NCI-H748 treated with DMSO at 0.1 percent for 48 hours (cell line): Measurements from ENCODE around the gene ABCC2.
"Not testable (repeated sequence)": the region's sequence is repeated elsewhere in the genome, so short reads cannot be mapped to it uniquely, and the experiment has no call there.

ENCODE experiments used
- DNase-seq: peaks from one replicate; lab custom pipeline; 2025; lab: John Stamatoyannopoulos, UW

ABCC2 gene

GRCh38 chr10:99782447-99783286 lies at the start of gene ABCC2:
TSS of gene ABCC2 (plus strand) at chr10:99782640. CDS start at chr10:99782845, 205 bp downstream.
- no peak for DNase-seq

GRCh38 chr10:99733366-99733765 lies 49.1 kb upstream of the ABCC2 start:
- no peak for DNase-seq

- not testable (repeated sequence) for DNase-seq
Observed at GRCh38 chr10:99734111-99734510, 48.3 kb upstream of the ABCC2 start.

- no peak for DNase-seq
Observed at GRCh38 chr10:99740260-99740659, 42.2 kb upstream of the ABCC2 start.

- no peak for DNase-seq
Observed at GRCh38 chr10:99740933-99741559, 41.4 kb upstream of the ABCC2 start.

GRCh38 chr10:99742254-99742653 lies 40.2 kb upstream of the ABCC2 start:
- DNase-seq, result no peak

- no peak for DNase-seq
Observed at GRCh38 chr10:99742701-99743100, 39.7 kb upstream of the ABCC2 start.

GRCh38 chr10:99743841-99744240 lies 38.6 kb upstream of the ABCC2 start:
- DNase-seq, result no peak

GRCh38 chr10:99746166-99746565 lies 36.3 kb upstream of the ABCC2 start:
- not testable (repeated sequence) for DNase-seq

- no peak for DNase-seq
Observed at GRCh38 chr10:99748823-99749451, 33.5 kb upstream of the ABCC2 start.

GRCh38 chr10:99750641-99751040 lies 31.8 kb upstream of the ABCC2 start:
- no peak for DNase-seq

- DNase-seq, result no peak
Observed at GRCh38 chr10:99754670-99755069, 27.8 kb upstream of the ABCC2 start.

- no peak for DNase-seq
Observed at GRCh38 chr10:99756159-99756558, 26.3 kb upstream of the ABCC2 start.

- no peak for DNase-seq
Observed at GRCh38 chr10:99758211-99758891, 24.1 kb upstream of the ABCC2 start.

GRCh38 chr10:99760321-99760720 lies 22.1 kb upstream of the ABCC2 start:
- DNase-seq, result no peak

GRCh38 chr10:99761365-99761764 lies 21.1 kb upstream of the ABCC2 start:
- DNase-seq, result no peak

GRCh38 chr10:99765672-99766301 lies 16.7 kb upstream of the ABCC2 start:
- no peak for DNase-seq

GRCh38 chr10:99766302-99766681 lies 16.1 kb upstream of the ABCC2 start:
- DNase-seq, result no peak

GRCh38 chr10:99767901-99768300 lies 14.5 kb upstream of the ABCC2 start:
- no peak for DNase-seq

GRCh38 chr10:99768556-99768955 lies 13.9 kb upstream of the ABCC2 start:
- no peak for DNase-seq

- DNase-seq, result no peak
Observed at GRCh38 chr10:99769706-99770105, 12.7 kb upstream of the ABCC2 start.
